Measurements from ENCODE around the gene ITGA11.
A peak's percentile ranks its signal among the peaks of the same experiment; 100 is the strongest.

Gene ITGA11

DNA sequence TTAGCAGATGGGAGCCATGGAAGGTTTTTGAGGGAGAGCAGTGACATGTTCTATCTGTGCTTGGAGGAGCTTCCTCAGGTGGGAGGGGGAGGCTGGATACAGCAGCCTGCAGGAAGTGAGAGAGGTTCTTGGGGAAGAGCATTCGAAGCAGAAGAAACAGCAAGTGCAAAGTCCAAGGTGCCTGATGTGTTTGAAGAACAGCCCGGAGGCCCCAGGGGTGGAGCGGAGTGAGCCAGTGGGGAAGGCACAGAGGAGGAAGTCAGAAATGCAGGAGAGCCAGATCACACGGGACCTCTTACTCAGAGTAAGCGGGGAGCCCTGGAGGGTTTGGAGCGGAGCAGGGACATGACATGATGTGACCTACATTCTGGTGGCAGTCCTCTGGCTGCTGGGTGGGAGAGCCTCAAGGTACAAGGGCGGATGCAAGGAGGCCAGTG, 10.8 kb downstream of the ITGA11 start:
- peak overlapping the region in 1 of 2 donors; percentile 82 for H3K27ac ChIP-seq
- peak; percentile 74 for DNase-seq (ENCODE audit: low spot score)
- TF ChIP-seq, protein P1, sequence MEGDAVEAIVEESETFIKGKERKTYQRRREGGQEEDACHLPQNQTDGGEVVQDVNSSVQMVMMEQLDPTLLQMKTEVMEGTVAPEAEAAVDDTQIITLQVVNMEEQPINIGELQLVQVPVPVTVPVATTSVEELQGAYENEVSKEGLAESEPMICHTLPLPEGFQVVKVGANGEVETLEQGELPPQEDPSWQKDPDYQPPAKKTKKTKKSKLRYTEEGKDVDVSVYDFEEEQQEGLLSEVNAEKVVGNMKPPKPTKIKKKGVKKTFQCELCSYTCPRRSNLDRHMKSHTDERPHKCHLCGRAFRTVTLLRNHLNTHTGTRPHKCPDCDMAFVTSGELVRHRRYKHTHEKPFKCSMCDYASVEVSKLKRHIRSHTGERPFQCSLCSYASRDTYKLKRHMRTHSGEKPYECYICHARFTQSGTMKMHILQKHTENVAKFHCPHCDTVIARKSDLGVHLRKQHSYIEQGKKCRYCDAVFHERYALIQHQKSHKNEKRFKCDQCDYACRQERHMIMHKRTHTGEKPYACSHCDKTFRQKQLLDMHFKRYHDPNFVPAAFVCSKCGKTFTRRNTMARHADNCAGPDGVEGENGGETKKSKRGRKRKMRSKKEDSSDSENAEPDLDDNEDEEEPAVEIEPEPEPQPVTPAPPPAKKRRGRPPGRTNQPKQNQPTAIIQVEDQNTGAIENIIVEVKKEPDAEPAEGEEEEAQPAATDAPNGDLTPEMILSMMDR (IDR thresholded peaks at IDR 0.05): no peak
- no peak overlapping the region for H3K4me3 ChIP-seq

DNA sequence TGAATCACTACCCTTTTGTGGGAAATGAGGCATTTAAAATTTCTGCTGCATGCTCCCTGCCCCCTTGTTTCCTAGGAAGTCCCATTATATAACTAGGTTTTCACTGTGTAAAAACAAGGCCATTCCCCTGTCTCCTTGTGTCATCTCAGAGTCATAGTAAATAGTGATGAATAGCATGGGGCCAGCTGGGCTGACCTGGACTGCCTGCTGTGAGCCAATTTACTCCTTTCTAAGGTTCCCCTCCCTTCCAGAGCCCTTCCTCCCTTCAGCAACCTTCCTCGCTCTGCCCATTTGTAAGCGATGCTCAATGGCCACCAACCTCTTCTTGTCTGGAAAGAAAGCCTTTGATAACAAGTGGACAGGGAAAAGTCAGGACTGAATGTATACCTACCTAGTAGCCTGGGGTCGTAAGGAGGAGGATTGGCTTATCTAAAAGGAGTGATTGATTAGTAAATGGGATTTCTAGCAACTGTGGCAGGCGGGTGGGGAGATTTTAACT, 11.7 kb downstream of the ITGA11 start:
- TF ChIP-seq, protein P1 (IDR thresholded peaks at IDR 0.05): no peak
- Histone ChIP-seq H3K4me3 (no peak overlapping the region), H3K27ac (peak overlapping the region; percentile 9 to 58)
- DNase-seq (ENCODE audit: low spot score): peak; percentile 9

GRCh38 chr15:68419301-68420175, 12.4 kb downstream of the ITGA11 start:
- H3K27ac ChIP-seq: peak overlapping the region; percentile 9 to 58
- peak; percentile 56 for DNase-seq (ENCODE audit: low spot score)
- H3K4me3 ChIP-seq: no peak overlapping the region
- TF ChIP-seq, protein P1 (IDR thresholded peaks at IDR 0.05): no peak

GRCh38 chr15:68418611-68419161, 13.3 kb downstream of the ITGA11 start:
- Histone ChIP-seq H3K4me3 (no peak overlapping the region), H3K27ac (peak overlapping the region in 1 of 2 donors; percentile 58)
- DNase-seq (ENCODE audit: low spot score): peak; percentile 68
- TF ChIP-seq, protein P1 (IDR thresholded peaks at IDR 0.05): no peak

- DNase-seq (ENCODE audit: low spot score): no peak
- Histone ChIP-seq H3K27ac (peak overlapping the region in 1 of 2 donors; percentile 58), H3K4me3 (no peak overlapping the region)
- TF ChIP-seq, protein P1 (IDR thresholded peaks at IDR 0.05): no peak
Measured at GRCh38 chr15:68417897-68418296, 14.1 kb downstream of the ITGA11 start.

DNA sequence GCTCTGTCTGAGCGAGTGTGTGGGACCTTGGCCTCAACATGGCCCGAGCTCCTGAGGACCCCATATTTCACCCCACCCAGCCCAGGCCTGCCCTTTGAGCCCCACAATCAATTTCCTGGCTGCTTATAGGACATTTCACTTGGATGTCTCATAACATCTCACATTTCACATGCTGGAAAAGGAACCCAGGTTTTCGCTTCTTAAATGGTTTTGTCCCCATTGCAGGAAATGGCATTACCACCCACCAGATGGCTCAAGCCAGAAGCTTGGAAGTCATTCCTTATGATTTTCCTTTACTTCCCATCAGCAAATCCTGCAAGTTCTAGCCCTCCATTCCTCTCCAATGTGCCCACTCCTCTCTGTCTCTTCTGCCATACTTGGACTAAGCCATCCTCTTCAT, 14.9 kb downstream of the ITGA11 start:
- peak; percentile 24 for DNase-seq (ENCODE audit: low spot score)
- TF ChIP-seq, protein P1 (IDR thresholded peaks at IDR 0.05): no peak
- H3K27ac ChIP-seq: no peak overlapping the region
- H3K4me3 ChIP-seq: no peak overlapping the region
